H1 (cell line): ENCODE results near the gene SETX. TPM values are rescaled to one million over a fixed set of nuclear protein-coding genes. Genes with fewer than 3 reads are reported as not detected.

Experiments
- BACH1 ChIP-seq: IDR thresholded peaks from 2 replicates; pipeline ENCODE4 v1.6.1; 2012; ENCODE audit warnings: low read length, improper control_type of control experiment
- CHD2 ChIP-seq: IDR thresholded peaks from 2 replicates; pipeline ENCODE4 v1.6.1; 2012; ENCODE audit warnings: low read length, improper control_type of control experiment
- CHD7 ChIP-seq: fragments of 300-600 bp; sonication (generic); IDR thresholded peaks from 2 replicates; pipeline ENCODE4 v1.7.1; 2012; ENCODE audit warnings: low read length, moderate library complexity, mild to moderate bottlenecking, inconsistent platforms; ENCODE audit not compliant: insufficient replicate concordance
- CTBP2 ChIP-seq: IDR thresholded peaks from 2 replicates; pipeline ENCODE4 v1.7.0; 2011; ENCODE audit warnings: borderline replicate concordance, mild to moderate bottlenecking, moderate library complexity, mixed read lengths, low read length; ENCODE audit not compliant: insufficient read depth, insufficient read length
- EZH2 ChIP-seq: fragments of 200-600 bp; sonication (generic); IDR thresholded peaks from 2 replicates; pipeline ENCODE4 v1.7.1; 2012; ENCODE audit warnings: low read depth, mild to moderate bottlenecking, moderate library complexity, low read length, inconsistent platforms; ENCODE audit not compliant: severe bottlenecking
- HDAC2 ChIP-seq, 2 experiments: fragments of 300-600 bp in 1 of 2; sonication (generic) in 1 of 2; IDR thresholded peaks; 2 replicates each; pipeline ENCODE4 v1.6.1; 2011 to 2012; ENCODE audit warnings: low read depth in 2 of 2, low read length in 2 of 2, mild to moderate bottlenecking in 2 of 2, moderate library complexity in 2 of 2, borderline replicate concordance in 1 of 2, inconsistent platforms in 1 of 2
- MAX ChIP-seq: IDR thresholded peaks from 2 replicates; pipeline ENCODE4 v1.6.1; 2012; ENCODE audit warnings: inconsistent platforms
- POLR2AphosphoS5 ChIP-seq: IDR thresholded peaks from 2 replicates; pipeline ENCODE4 v1.6.1; 2011; ENCODE audit warnings: low read depth, low read length
- POU5F1 ChIP-seq: IDR thresholded peaks from 2 replicates; pipeline ENCODE4 v1.6.1; 2011; ENCODE audit warnings: low read depth, mild to moderate bottlenecking, low read length, moderate library complexity
- SIN3A ChIP-seq, 2 experiments: IDR thresholded peaks in 1 of 2; conservative IDR thresholded peaks in 1 of 2; 2 replicates each; pipeline ENCODE4 v1.6.1; 2011 to 2012; ENCODE audit warnings: low read length in 2 of 2, improper control_type of control experiment in 1 of 2, low read depth in 1 of 2, mild to moderate bottlenecking in 1 of 2
- SP4 ChIP-seq: IDR thresholded peaks from 2 replicates; pipeline ENCODE4 v1.6.1; 2012; ENCODE audit warnings: low read length, inconsistent platforms
- SUZ12 ChIP-seq: fragments of 200-600 bp; sonication (generic); IDR thresholded peaks from 2 replicates; pipeline ENCODE4 v1.6.1; 2012; ENCODE audit warnings: mild to moderate bottlenecking, inconsistent platforms, low read length, moderate library complexity, mixed read lengths
- polyA plus RNA-seq, 7 experiments: library from polyadenylated mRNA; depleted of rRNA in 3 of 7; stranded (reverse) in 5 of 7; unstranded in 2 of 7; fragments of >200 nt in 5 of 7; fragments of 200-250 nt in 2 of 7; gene quantifications; 1 replicate in 5 of 7; 2 replicates in 1 of 7; 4 replicates in 1 of 7; pipeline versions ENCODE4 v1.2.1 to v1.2.3, GENCODE V29; 2011 to 2013; ENCODE audit warnings: missing spikeins in 2 of 7, mixed read lengths in 2 of 7
- total RNA-seq: library from RNA; stranded (reverse); fragmentation: NEBNext Ultra II Directional; extraction: Animal tissue kit (Norgen Biotek cat#: 25700); gene quantifications from 2 replicates; pipeline ENCODE4 v1.2.1, GENCODE V29; 2021

Gene SETX
- total and polyA plus RNA-seq, 2 of the 8 experiments (the other 6 are each of a cell fraction or from before 2014, with no cell fraction given), result 15.1 to 37.9 TPM

- TF ChIP-seq CHD7, result no peak
- no peak for TF ChIP-seq CTBP2
- no peak for TF ChIP-seq EZH2
- TF ChIP-seq BACH1, result no peak
- TF ChIP-seq POU5F1, result no peak
- TF ChIP-seq SIN3A (conservative IDR thresholded peaks at IDR 0.05 in 1 of 2, IDR thresholded peaks at IDR 0.05 in 1 of 2; ENCODE audit: low read depth in 1 of 2, low read length in 2 of 2), result no peak
- no peak for TF ChIP-seq SP4
- TF ChIP-seq POLR2AphosphoS5, result no peak
- no peak for TF ChIP-seq CHD2
- no peak for TF ChIP-seq HDAC2 (IDR thresholded peaks at IDR 0.05; ENCODE audit: borderline replicate concordance in 1 of 2, low read depth in 2 of 2, low read length in 2 of 2)
- no peak for TF ChIP-seq SUZ12
- no peak for TF ChIP-seq MAX
Measured at GRCh38 chr9:132288361-132288760, 66.4 kb downstream of the SETX start (continued).
